Duodenal mucosa (tissue), 2 donors: Measurements from ENCODE around the gene TTC28.

Source experiments
- H3K27ac ChIP-seq: one replicate; pipeline ENCODE4 v1.7.0; 2013; ENCODE audit warnings: low read depth, low read length
- H3K27me3 ChIP-seq, 2 donors: one replicate each; pipeline ENCODE4 v1.7.0; 2013; ENCODE audit warnings: low read length in 2 of 2, control low read depth in 1 of 2; ENCODE audit not compliant: insufficient read depth in 2 of 2, control insufficient read depth in 1 of 2
- H3K36me3 ChIP-seq, 2 donors: one replicate each; pipeline ENCODE4 v1.7.0; 2013; ENCODE audit warnings: low read length in 2 of 2, control low read depth in 1 of 2; ENCODE audit not compliant: insufficient read depth in 2 of 2, control insufficient read depth in 1 of 2
- H3K4me1 ChIP-seq, 2 donors: one replicate each; pipeline ENCODE4 v1.7.0; 2013; ENCODE audit warnings: low read length in 2 of 2, control low read depth in 1 of 2; ENCODE audit not compliant: insufficient read depth in 2 of 2, control insufficient read depth in 1 of 2
- H3K4me3 ChIP-seq, 2 donors: one replicate each; pipeline ENCODE4 v1.7.0; 2013; ENCODE audit warnings: low read length in 2 of 2, low read depth in 1 of 2
- H3K9ac ChIP-seq, 2 donors: one replicate each; pipeline ENCODE4 v1.7.0; 2013; ENCODE audit warnings: low read length in 2 of 2, low read depth in 1 of 2
- H3K9me3 ChIP-seq, 2 donors: one replicate each; pipeline ENCODE4 v1.7.0; 2013; ENCODE audit warnings: low read length in 2 of 2, control low read depth in 1 of 2; ENCODE audit not compliant: control insufficient read depth in 1 of 2

The TTC28 gene

DNA sequence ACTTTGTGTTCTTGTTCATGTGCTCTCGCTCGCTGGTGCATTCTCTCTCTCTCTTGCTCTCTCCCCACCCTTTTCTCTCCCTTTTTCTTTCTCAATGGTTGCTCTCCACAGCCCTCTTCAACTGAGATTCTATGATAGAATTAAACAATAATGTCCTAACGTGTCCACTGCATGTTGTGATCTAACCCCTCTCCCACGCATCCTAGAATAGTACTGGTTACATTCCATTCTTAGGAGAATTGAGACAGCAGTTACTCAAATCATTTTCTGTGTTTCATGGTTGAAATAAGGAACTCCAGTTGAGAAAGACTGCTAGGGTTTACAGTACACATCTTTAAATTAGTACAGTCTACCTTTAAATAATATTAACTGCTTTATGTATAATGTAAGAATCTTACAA is 442.5 kb downstream of the TTC28 start:
- H3K9me3 ChIP-seq: no peaks in the 10 kb centered on the region
- H3K27ac ChIP-seq: no peak overlapping the region
- no peaks in the 10 kb centered on the region for H3K4me1 ChIP-seq
- H3K27me3 ChIP-seq: no peaks in the 10 kb centered on the region
- H3K9ac ChIP-seq: no peak overlapping the region
- H3K4me3 ChIP-seq: no peak overlapping the region
- no peaks in the 10 kb centered on the region for H3K36me3 ChIP-seq

DNA sequence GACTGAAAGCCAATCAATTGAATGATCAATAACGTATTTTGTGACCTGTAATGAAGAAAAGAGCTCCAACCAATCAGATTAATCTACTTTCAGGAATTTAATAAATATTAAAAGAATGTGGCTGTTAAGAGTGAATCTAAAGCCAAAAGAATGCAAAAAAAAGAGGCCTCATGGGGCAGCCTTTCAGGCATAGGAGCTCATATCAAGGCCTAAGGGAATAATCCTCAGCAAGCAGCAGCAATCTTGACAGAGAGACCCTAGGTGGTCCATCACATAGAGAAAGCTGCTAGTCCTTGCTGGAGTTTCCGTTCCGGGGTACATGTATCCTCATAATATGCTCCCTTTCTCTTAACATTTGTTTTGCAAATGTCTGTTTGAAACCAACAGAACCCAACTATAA is 447.4 kb downstream of the TTC28 start:
- no peaks in the 10 kb centered on the region for H3K36me3 ChIP-seq
- H3K9ac ChIP-seq: no peak overlapping the region
- no peaks in the 10 kb centered on the region for H3K27me3 ChIP-seq
- H3K27ac ChIP-seq: no peak overlapping the region
- H3K9me3 ChIP-seq: no peaks in the 10 kb centered on the region
- no peaks in the 10 kb centered on the region for H3K4me1 ChIP-seq
- no peak overlapping the region for H3K4me3 ChIP-seq

DNA sequence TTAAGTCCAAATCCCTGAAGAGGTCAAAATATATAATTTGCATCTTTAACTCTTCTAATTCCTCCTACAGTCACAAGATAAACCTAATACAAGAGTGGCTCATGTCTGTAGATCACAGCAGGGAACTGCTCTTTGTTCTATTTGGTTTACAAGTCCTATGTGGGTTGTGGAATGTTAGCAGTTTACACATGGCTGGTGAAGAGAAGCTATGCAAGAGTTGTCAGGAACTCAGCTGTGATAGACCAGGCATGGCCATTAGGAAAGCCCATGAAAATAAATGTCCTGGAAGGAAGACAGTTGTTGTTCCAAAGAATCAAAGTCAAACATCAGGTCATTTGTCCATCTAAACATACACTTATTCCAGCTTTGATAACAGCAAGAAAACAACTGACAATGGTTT is 448.2 kb downstream of the TTC28 start:
- Histone ChIP-seq H3K27me3 (no peaks in the 10 kb centered on the region), H3K27ac (no peak overlapping the region), H3K4me1 (no peaks in the 10 kb centered on the region), H3K36me3 (no peaks in the 10 kb centered on the region), H3K9me3 (no peaks in the 10 kb centered on the region), H3K4me3 (no peak overlapping the region), H3K9ac (no peak overlapping the region)

GRCh38 chr22:28230671-28231070 is 449.0 kb downstream of the TTC28 start:
- H3K9me3 ChIP-seq: no peaks in the 10 kb centered on the region
- no peak overlapping the region for H3K27ac ChIP-seq
- H3K9ac ChIP-seq: no peak overlapping the region
- H3K36me3 ChIP-seq: no peaks in the 10 kb centered on the region
- H3K4me1 ChIP-seq: no peaks in the 10 kb centered on the region
- H3K4me3 ChIP-seq: no peak overlapping the region
- H3K27me3 ChIP-seq: no peaks in the 10 kb centered on the region

DNA sequence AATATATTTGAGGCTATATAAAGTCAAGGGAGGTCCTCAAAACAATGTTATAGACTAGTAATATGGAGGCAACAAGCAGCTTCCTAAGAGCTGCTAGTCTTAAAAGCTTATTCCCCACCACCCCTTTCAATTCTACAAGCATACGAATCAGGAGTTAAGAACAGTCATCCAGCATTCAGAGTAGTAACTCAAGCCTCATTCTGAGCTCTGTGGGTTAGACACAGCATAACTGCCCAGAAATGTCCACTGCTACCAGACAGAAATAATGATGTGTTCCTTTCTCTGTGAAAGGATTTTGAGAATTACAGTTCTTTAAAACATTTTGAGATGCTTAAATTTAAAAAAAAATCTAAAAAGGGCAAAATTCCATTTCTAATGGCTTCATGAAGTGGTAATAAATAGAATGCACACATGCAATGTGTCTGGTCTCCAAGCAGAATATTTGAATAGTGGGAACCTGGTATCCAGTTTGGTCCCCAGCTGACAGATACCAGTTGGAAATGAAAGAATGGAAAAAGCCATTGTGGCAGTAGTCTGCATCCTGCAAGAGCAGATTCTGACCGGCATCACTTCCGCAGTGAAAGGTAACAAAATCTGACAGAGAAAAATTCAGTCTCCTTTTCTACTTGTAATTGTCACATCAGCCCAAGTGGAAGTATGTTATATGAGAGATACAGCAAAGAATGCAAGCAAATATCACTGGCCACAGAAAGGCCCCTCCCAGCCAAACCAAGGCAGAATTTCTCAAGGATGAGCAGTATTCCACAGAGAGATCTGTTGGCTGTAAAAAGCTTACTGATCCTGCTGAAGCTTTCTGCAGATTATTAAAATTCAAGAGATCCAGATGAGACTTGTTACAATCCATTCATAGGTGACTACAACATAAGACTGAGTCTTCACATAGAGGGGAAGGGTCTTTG is 449.8 kb downstream of the TTC28 start:
- Histone ChIP-seq H3K4me3 (no peak overlapping the region), H3K27ac (no peak overlapping the region), H3K9ac (no peak overlapping the region), H3K36me3 (no peaks in the 10 kb centered on the region), H3K9me3 (no peaks in the 10 kb centered on the region), H3K4me1 (no peaks in the 10 kb centered on the region), H3K27me3 (no peaks in the 10 kb centered on the region)

DNA sequence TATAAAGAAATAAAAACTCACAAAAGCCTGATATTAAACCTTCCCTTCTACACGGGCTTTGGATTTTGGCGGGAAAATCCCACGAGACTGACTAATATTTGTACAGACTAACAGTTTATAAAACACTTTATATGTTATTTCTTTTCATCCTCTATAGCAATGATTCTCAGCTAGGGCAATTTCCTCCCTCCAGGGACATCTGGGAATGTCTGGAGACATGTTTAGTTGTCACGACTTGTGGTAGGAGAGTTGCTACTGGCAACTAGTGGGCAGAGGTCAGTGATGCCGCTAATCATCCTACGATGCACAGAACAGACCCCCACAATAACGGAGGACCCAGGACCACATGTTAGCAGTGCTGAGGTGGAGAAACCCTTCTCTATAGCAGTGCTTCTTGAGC is 455.8 kb downstream of the TTC28 start:
- no peaks in the 10 kb centered on the region for H3K4me1 ChIP-seq
- H3K9me3 ChIP-seq: no peaks in the 10 kb centered on the region
- H3K36me3 ChIP-seq: no peaks in the 10 kb centered on the region
- no peak overlapping the region for H3K27ac ChIP-seq
- H3K4me3 ChIP-seq: no peak overlapping the region
- no peak overlapping the region for H3K9ac ChIP-seq
- no peaks in the 10 kb centered on the region for H3K27me3 ChIP-seq

- H3K9me3 ChIP-seq: no peaks in the 10 kb centered on the region
Observed at GRCh38 chr22:28222976-28223745, 456.5 kb downstream of the TTC28 start.

DNA sequence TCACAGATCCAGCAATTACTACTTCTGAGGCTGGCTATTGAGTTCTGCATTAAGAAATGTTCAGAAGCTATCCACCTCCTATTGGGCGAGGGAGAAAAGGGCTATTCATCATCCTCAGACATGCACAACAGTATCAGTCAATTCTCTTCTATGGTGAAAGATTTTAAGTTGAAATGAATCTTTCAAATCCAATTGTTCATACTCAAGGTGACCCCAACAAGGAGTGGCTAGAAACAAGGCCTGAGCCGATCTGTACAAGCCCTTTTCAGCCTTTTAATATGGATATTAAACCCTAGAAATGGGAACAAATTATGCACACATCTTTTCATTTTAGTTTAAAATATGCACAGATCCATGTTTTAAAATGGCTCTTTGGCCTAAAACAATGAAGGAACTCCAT is 457.1 kb downstream of the TTC28 start:
- Histone ChIP-seq H3K27ac (no peak overlapping the region), H3K4me3 (no peak overlapping the region), H3K27me3 (no peaks in the 10 kb centered on the region), H3K36me3 (no peaks in the 10 kb centered on the region), H3K4me1 (no peaks in the 10 kb centered on the region), H3K9ac (no peak overlapping the region), H3K9me3 (no peaks in the 10 kb centered on the region)

More at GRCh38 chr22:28222976-28223745, 456.5 kb downstream of the TTC28 start:
- Histone ChIP-seq H3K4me3 (no peak overlapping the region), H3K27me3 (no peaks in the 10 kb centered on the region), H3K36me3 (no peaks in the 10 kb centered on the region), H3K27ac (no peak overlapping the region), H3K9ac (no peak overlapping the region), H3K4me1 (no peaks in the 10 kb centered on the region)

DNA sequence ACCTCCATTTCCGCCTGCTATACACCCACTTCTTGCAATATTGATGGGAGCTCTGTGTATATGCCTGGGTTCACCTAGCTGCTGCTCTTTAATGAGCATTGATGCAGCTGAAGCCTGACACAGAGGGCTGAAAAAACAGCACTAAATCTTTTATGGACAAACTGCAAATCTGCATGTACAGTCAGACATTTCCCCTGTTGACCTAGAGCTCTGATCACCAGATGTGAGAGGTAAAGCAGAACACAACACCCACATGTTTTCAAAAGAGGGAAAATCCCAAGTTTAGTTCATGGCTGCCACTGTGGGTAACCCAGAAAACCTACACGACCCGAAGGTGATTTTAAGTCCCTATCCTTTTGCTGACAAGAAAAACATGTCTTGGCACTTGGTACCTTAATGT is 457.6 kb downstream of the TTC28 start:
- Histone ChIP-seq H3K36me3 (no peaks in the 10 kb centered on the region), H3K4me3 (no peak overlapping the region), H3K9me3 (no peaks in the 10 kb centered on the region), H3K27ac (no peak overlapping the region), H3K27me3 (no peaks in the 10 kb centered on the region), H3K4me1 (no peaks in the 10 kb centered on the region), H3K9ac (no peak overlapping the region)

- no peaks in the 10 kb centered on the region for H3K4me1 ChIP-seq
- H3K9me3 ChIP-seq: no peaks in the 10 kb centered on the region
- no peaks in the 10 kb centered on the region for H3K36me3 ChIP-seq
- H3K27me3 ChIP-seq: no peaks in the 10 kb centered on the region
- H3K27ac ChIP-seq: no peak overlapping the region
- no peak overlapping the region for H3K4me3 ChIP-seq
- H3K9ac ChIP-seq: no peak overlapping the region
Observed at GRCh38 chr22:28220626-28221363, 458.8 kb downstream of the TTC28 start.
